Type B pancreatic cell (in vitro differentiated cells): ENCODE measurements around the gene UHRF2. TPM values are rescaled to one million over a fixed set of nuclear protein-coding genes. Genes with fewer than 3 reads are reported as not detected.

Source experiments
- DNase-seq: peaks from one replicate; pipeline ENCODE4 v3.0.0; 2021; ENCODE audit warnings: mixed read lengths; ENCODE audit not compliant: unreplicated experiment; ENCODE audit errors: extremely low spot score
- H3K27ac Mint-ChIP-seq: 2 replicates; pipeline ENCODE4 v1.8.0; 2021; ENCODE audit warnings: mild to moderate bottlenecking, mixed read lengths
- H3K27me3 Mint-ChIP-seq: 2 replicates; pipeline ENCODE4 v1.8.0; 2021; ENCODE audit warnings: mixed read lengths
- H3K36me3 Mint-ChIP-seq: 2 replicates; pipeline ENCODE4 v1.8.0; 2021; ENCODE audit warnings: mixed read lengths
- H3K4me1 Mint-ChIP-seq: one replicate; pipeline ENCODE4 v1.8.0; 2021; ENCODE audit warnings: mixed read lengths; ENCODE audit not compliant: unreplicated experiment
- H3K4me3 Mint-ChIP-seq: 2 replicates; pipeline ENCODE4 v1.8.0; 2021; ENCODE audit warnings: mild to moderate bottlenecking, mixed read lengths
- H3K9me3 Mint-ChIP-seq: 2 replicates; pipeline ENCODE4 v1.8.0; 2021; ENCODE audit warnings: mixed read lengths
- CTCF ChIP-seq: fragments of 200-600 bp; sonication (generic); conservative IDR thresholded peaks from 2 replicates; pipeline ENCODE4 v1.5.0; 2021; ENCODE audit warnings: antibody characterized with exemption, mild to moderate bottlenecking
- total RNA-seq: library from RNA; stranded (reverse); gene quantifications from 2 replicates; pipeline ENCODE4 v1.2.1, GENCODE V29; 2021; ENCODE audit warnings: low replicate concordance

Gene UHRF2
- total RNA-seq, 1 donor from 2014 or later, result 61.0 TPM

- Mint-ChIP-seq H3K27me3 (peaks cover 7% of the 10 kb centered on the region), H3K4me1 (no peaks in the 10 kb centered on the region), H3K4me3 (no peak overlapping the region), H3K27ac (no peak overlapping the region), H3K9me3 (no peaks in the 10 kb centered on the region), H3K36me3 (no peaks in the 10 kb centered on the region)
- no peak for TF ChIP-seq CTCF
- DNase-seq, result no peak
These were observed 29.3 kb upstream of the UHRF2 start for GRCh38 chr9:6383551-6384225.

GRCh38 chr9:6384732-6385131 is 28.3 kb upstream of the UHRF2 start:
- Mint-ChIP-seq H3K36me3 (no peaks in the 10 kb centered on the region), H3K27ac (no peak overlapping the region), H3K4me3 (no peak overlapping the region), H3K4me1 (no peaks in the 10 kb centered on the region), H3K9me3 (no peaks in the 10 kb centered on the region), H3K27me3 (peaks cover 4% of the 10 kb centered on the region)
- TF ChIP-seq CTCF, result no peak
- no peak for DNase-seq

GRCh38 chr9:6399071-6399470 is 13.9 kb upstream of the UHRF2 start:
- Mint-ChIP-seq H3K27me3 (peaks cover 4% of the 10 kb centered on the region), H3K36me3 (no peaks in the 10 kb centered on the region), H3K9me3 (no peaks in the 10 kb centered on the region), H3K27ac (no peak overlapping the region), H3K4me3 (no peak overlapping the region), H3K4me1 (no peaks in the 10 kb centered on the region)
- TF ChIP-seq CTCF, result no peak
- no peak for DNase-seq

DNA sequence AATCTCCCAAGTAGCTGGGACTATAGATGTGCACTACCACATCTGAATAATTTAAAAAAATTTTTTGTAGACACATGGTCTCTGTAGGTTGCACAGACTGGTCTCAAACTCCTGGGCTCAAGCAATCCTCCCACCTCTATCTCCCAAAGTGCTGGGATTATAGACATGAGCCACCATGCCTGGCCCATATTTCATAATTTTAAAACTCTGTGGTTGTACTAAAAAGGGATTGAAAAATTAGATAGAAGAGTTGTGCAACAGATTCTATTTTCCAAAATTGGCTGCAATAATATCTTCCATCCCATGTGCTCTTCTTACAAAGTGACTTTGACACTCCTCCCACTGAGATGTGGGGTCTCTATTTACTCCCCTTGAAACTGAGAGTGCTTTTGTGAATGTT is 7.6 kb upstream of the UHRF2 start:
- no peak for TF ChIP-seq CTCF
- H3K27ac Mint-ChIP-seq, result no peak overlapping the region

DNA sequence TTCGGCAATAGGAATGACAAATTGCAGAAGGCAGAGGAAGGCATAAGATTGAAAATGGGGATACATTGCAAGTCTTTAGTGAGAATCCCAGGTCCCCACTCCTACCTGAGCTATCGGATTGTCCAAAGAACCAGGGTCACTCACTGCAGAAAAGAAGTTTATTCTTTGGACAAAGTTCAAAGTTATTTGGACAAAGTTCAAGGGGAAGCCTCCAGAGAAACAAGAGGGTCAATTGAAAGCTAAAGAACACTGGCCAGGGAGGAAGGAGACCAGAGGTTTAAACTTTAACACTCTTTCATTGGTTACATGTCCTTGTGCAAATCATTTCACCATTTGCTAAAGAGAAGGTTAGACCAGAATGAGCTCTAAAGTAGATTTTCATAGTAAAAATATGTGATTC is 5.2 kb upstream of the UHRF2 start:
- no peaks in the 10 kb centered on the region for H3K9me3 Mint-ChIP-seq
- no peak for DNase-seq
- H3K27ac Mint-ChIP-seq, result no peak overlapping the region
- no peak for TF ChIP-seq CTCF
- H3K27me3 Mint-ChIP-seq, result peaks cover 11% of the 10 kb centered on the region
- H3K36me3 Mint-ChIP-seq, result no peaks in the 10 kb centered on the region
- H3K4me3 Mint-ChIP-seq, result no peak overlapping the region
- no peaks in the 10 kb centered on the region for H3K4me1 Mint-ChIP-seq

More for the DNA sequence above, 7.6 kb upstream of the UHRF2 start:
- no peak overlapping the region for H3K4me3 Mint-ChIP-seq
- H3K9me3 Mint-ChIP-seq, result no peaks in the 10 kb centered on the region
- no peak for DNase-seq
- peaks cover 11% of the 10 kb centered on the region for H3K27me3 Mint-ChIP-seq
- no peaks in the 10 kb centered on the region for H3K36me3 Mint-ChIP-seq
- H3K4me1 Mint-ChIP-seq, result no peaks in the 10 kb centered on the region

- H3K9me3 Mint-ChIP-seq, result no peaks in the 10 kb centered on the region
- H3K4me3 Mint-ChIP-seq, result no peak overlapping the region
- H3K27ac Mint-ChIP-seq, result no peak overlapping the region
- no peaks in the 10 kb centered on the region for H3K4me1 Mint-ChIP-seq
- peaks cover 11% of the 10 kb centered on the region for H3K27me3 Mint-ChIP-seq
- no peak for DNase-seq
- no peak for TF ChIP-seq CTCF
- H3K36me3 Mint-ChIP-seq, result no peaks in the 10 kb centered on the region
These were observed 4.7 kb upstream of the UHRF2 start for GRCh38 chr9:6408320-6408719.
